GM12864 (cell line): ENCODE measurements around the gene FOXD3.
"Not testable (repeated sequence)": the region's sequence is repeated elsewhere in the genome, so short reads cannot be mapped to it uniquely, and the experiment has no call there.

Experiments
- DNase-seq: peaks from one replicate; pipeline ENCODE4 v3.0.0-alpha.2; 2011; ENCODE audit warnings: low read depth
- H3K4me3 ChIP-seq: 2 replicates; pipeline ENCODE4 v1.5.1; 2011; ENCODE audit warnings: mild to moderate bottlenecking, low read depth, low read length, control low read depth
- CTCF ChIP-seq: IDR thresholded peaks from 2 replicates; pipeline ENCODE4 v1.5.1; 2011; ENCODE audit warnings: low read depth, mild to moderate bottlenecking, moderate library complexity, low read length, control low read depth, inconsistent platforms; ENCODE audit errors: missing control alignments

The FOXD3 gene

GRCh38 chr1:63342402-63342801 is 20.0 kb downstream of the FOXD3 start:
- no peak overlapping the region for H3K4me3 ChIP-seq
- no peak for TF ChIP-seq CTCF
- no peak for DNase-seq

- no peak for DNase-seq
- no peak overlapping the region for H3K4me3 ChIP-seq
- TF ChIP-seq CTCF, result no peak
Observed at GRCh38 chr1:63343922-63344321, 21.6 kb downstream of the FOXD3 start.

GRCh38 chr1:63350320-63350719 is 28.0 kb downstream of the FOXD3 start:
- no peak for TF ChIP-seq CTCF
- no peak for DNase-seq
- H3K4me3 ChIP-seq, result no peak overlapping the region

GRCh38 chr1:63352736-63353135 is 30.4 kb downstream of the FOXD3 start:
- no peak for DNase-seq
- no peak overlapping the region for H3K4me3 ChIP-seq
- TF ChIP-seq CTCF, result no peak

GRCh38 chr1:63356234-63356633 is 33.9 kb downstream of the FOXD3 start:
- not testable (repeated sequence) for H3K4me3 ChIP-seq, DNase-seq

- TF ChIP-seq CTCF, result no peak
- no peak for DNase-seq
- H3K4me3 ChIP-seq, result no peak overlapping the region
Observed at GRCh38 chr1:63359561-63359960, 37.2 kb downstream of the FOXD3 start.

- H3K4me3 ChIP-seq, result no peak overlapping the region
- TF ChIP-seq CTCF, result no peak
- DNase-seq, result no peak
Observed at GRCh38 chr1:63362073-63362472, 39.7 kb downstream of the FOXD3 start.

GRCh38 chr1:63362578-63362977 is 40.2 kb downstream of the FOXD3 start:
- DNase-seq, result no peak
- H3K4me3 ChIP-seq, result no peak overlapping the region
- no peak for TF ChIP-seq CTCF
